ENCODE results near the gene KMT2C.
"Not testable (repeated sequence)": the region's sequence is repeated elsewhere in the genome, so short reads cannot be mapped to it uniquely, and the experiment has no call there.

Gene KMT2C

DNA sequence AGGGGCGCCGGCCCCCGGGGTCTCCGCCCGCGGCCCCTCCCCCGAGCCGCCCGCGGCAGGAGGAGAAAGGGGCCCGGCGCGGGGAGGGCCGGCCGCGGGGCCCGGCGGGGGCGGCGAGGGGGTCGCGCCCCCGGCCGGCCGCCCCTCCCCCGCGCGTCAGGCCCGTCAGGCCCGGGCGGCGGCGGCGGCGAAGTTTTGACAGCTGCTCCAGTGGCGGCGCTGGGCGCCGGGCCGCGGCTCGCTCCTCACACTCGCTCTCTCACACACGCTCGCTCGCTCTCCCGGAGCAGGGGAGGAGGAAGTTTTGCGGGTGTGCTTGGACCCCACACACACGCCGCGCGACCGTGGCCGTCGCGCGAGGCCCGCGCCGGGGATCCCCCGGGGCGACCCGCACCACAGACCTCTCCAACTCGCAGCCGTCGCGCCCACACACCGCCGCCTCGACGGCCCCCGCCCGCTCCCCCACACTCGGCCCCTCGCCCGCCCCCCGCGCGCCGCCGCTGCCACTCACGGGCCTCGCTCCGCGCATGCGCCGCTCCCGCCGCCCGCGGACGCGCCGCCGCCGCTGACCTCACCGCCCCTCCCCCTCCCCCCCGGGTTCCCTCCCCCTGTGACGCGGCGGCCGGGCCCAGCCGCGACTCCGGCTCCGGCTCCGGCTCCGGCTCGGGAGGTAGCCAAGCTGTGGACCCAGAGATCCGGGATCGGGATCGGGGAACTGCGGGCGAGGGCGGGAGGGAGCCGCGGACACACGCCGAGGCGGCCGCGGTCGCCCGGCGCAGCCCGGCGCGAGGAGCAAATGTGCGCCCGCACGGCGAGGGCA is 518 bp upstream of the KMT2C start:
- TF ChIP-seq, protein P1, sequence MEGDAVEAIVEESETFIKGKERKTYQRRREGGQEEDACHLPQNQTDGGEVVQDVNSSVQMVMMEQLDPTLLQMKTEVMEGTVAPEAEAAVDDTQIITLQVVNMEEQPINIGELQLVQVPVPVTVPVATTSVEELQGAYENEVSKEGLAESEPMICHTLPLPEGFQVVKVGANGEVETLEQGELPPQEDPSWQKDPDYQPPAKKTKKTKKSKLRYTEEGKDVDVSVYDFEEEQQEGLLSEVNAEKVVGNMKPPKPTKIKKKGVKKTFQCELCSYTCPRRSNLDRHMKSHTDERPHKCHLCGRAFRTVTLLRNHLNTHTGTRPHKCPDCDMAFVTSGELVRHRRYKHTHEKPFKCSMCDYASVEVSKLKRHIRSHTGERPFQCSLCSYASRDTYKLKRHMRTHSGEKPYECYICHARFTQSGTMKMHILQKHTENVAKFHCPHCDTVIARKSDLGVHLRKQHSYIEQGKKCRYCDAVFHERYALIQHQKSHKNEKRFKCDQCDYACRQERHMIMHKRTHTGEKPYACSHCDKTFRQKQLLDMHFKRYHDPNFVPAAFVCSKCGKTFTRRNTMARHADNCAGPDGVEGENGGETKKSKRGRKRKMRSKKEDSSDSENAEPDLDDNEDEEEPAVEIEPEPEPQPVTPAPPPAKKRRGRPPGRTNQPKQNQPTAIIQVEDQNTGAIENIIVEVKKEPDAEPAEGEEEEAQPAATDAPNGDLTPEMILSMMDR (IDR thresholded peaks at IDR 0.05; ENCODE audit: extremely low read depth, insufficient read depth, missing control alignments): no peak
- DNase-seq (ENCODE audit: low spot score): peak; percentile 95
- in situ Hi-C loops (cut with MboI; ENCODE audit: low pct_unique_long_range_greater_than_20kb, low sequenced_read_pairs, unreplicated experiment): no loop called here

- in situ Hi-C loops (cut with MboI; ENCODE audit: low pct_unique_long_range_greater_than_20kb, low sequenced_read_pairs, unreplicated experiment): not testable (repeated sequence)
- peak; percentile 21 for DNase-seq (ENCODE audit: low spot score)
Measured at GRCh38 chr7:152434511-152435383, 1.1 kb downstream of the KMT2C start.

DNA sequence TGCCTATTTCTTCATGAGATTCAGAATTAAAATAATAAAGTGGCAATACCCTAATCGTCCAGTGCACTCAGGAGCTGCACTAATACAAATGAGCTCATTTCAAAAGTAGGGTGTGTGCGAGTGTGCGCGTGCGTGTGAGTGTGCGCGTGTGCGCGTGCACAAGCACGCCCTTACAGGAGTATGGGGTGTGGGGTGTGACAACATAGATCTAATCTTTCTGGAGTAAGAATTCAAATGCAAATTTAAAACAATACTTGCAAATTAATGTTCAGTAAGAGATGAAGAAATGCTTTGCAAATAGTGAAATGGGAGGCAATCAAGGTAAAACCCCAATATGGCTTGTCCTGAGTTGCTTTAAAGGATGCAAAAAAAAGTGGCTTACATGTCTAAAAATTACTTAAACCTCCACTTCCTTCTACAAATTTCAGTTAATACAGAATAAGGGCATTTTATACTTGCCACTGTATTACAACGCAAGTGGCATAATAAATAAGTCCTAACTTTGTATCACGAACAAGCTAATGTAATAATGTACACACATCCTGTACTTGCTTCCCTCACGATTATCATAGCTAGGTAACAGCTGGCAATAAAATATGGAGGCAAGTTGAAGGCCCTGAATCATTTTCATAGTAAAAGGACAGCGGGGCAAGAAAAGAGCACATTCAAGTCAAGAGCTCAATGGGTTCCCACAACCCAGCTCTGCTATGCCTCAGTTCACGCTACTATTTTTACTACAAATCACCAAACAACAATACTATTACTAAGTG is 1.9 kb downstream of the KMT2C start:
- in situ Hi-C loops (cut with MboI; ENCODE audit: low pct_unique_long_range_greater_than_20kb, low sequenced_read_pairs, unreplicated experiment); DNase-seq (ENCODE audit: low spot score): not testable (repeated sequence)

- in situ Hi-C loops (cut with MboI; ENCODE audit: low pct_unique_long_range_greater_than_20kb, low sequenced_read_pairs, unreplicated experiment); DNase-seq (ENCODE audit: low spot score): not testable (repeated sequence)
Measured at GRCh38 chr7:152432735-152433134, 3.1 kb downstream of the KMT2C start.

- DNase-seq (ENCODE audit: low spot score): no peak
- in situ Hi-C loops (cut with MboI; ENCODE audit: low pct_unique_long_range_greater_than_20kb, low sequenced_read_pairs, unreplicated experiment): no loop called here
- TF ChIP-seq, protein P1 (IDR thresholded peaks at IDR 0.05; ENCODE audit: extremely low read depth, insufficient read depth, missing control alignments): no peak
Measured at GRCh38 chr7:152430854-152431253, 4.9 kb downstream of the KMT2C start.

DNA sequence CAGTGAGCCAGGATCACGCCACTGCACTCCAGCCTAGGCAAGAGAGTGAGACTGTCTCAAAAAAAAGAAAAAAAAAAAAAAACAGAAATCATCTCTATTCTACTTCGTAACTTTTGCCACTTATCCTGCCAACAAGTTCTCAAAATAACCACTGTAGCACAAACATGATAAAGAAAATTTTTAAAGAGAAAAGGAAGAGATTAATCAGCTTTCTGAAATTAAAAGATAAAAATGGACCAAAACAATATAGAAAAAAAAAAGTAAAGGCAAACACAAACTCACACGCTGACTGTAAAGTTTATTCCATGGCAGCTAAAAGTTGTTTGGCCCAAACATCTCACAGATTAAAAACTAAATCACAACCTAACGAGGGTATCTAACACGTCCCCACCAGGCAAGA is 5.7 kb downstream of the KMT2C start:
- DNase-seq (ENCODE audit: low spot score); in situ Hi-C loops (cut with MboI; ENCODE audit: low pct_unique_long_range_greater_than_20kb, low sequenced_read_pairs, unreplicated experiment): not testable (repeated sequence)

DNA sequence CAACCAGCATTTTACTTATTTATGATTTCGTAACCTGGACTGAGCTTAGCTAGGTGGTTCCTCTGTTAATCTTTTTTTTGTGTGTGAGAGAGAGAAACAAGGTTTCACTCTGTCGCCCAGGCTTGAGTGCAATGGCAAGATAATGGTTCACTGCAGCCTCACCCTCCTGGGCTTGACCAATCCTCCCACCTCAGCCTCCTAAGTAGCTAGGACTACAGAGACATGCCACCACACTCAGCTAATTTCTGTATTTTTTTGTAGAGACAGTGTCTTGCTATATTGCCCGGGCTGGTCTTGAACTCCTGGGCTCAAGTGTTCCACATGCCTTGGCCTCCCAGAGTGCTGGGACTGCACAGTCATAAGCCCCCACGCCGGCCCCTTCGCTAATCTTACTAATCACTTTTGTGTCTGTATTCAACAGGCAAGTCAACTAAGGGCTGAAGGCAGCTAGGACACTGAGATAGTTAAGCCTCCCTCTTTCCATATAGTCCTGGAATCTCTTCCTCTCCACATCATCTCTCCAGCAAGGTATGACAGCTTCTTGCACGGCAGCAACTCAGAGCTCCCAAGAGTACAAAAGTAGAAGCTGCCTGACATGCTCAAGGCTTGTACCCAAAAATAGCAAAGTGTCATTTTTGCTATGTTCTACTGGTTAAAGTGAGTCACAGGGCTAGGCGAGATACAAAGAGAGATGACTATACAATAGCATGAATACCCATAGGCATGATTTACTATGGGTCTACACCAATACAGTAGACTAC is 11.3 kb downstream of the KMT2C start:
- TF ChIP-seq, protein P1 (IDR thresholded peaks at IDR 0.05; ENCODE audit: extremely low read depth, insufficient read depth, missing control alignments): no peak
- in situ Hi-C loops (cut with MboI; ENCODE audit: low pct_unique_long_range_greater_than_20kb, low sequenced_read_pairs, unreplicated experiment): no loop called here
- no peak for DNase-seq (ENCODE audit: low spot score)

GRCh38 chr7:152423991-152424347 is 11.8 kb downstream of the KMT2C start:
- TF ChIP-seq, protein P1 (IDR thresholded peaks at IDR 0.05; ENCODE audit: extremely low read depth, insufficient read depth, missing control alignments): no peak
- in situ Hi-C loops (cut with MboI; ENCODE audit: low pct_unique_long_range_greater_than_20kb, low sequenced_read_pairs, unreplicated experiment): no loop called here
- DNase-seq (ENCODE audit: low spot score): no peak

DNA sequence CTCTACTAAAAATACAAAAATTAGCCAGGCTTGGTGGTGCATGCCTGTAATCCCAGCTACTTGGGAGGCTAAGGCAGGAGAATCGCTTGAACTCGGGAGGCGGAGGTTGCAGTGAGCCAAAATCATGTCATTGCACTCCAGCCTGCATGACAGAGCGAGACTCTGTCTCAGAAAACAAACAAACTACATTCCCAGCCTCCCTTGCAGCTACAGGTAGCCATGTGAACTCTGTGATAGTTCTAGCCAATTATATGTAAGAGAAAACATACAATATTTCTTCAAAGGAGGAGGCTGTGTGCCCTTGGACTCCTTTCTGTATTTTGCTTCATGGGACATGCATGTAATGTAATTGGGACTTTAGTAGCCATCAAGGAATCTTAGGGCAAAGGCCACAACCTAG is 12.6 kb downstream of the KMT2C start:
- in situ Hi-C loops (cut with MboI; ENCODE audit: low pct_unique_long_range_greater_than_20kb, low sequenced_read_pairs, unreplicated experiment); DNase-seq (ENCODE audit: low spot score): not testable (repeated sequence)

DNA sequence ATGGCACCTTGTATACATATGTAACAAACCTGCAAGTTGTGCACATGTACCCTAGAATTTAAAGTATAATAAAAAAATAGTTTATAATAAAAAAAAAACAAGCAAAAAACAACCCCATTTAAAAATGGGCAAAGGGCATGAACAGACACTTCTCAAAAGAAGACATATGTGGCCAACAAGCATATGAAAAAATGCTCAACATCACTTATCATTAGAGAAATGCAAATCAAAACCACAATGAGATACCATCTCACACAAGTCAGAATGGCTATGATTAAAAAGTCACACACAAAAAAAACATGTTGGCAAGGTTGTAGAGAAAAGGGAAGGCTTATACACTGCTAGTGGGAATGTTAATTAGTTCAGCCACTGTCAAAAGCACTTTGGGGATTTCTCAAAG is 14.9 kb downstream of the KMT2C start:
- in situ Hi-C loops (cut with MboI; ENCODE audit: low pct_unique_long_range_greater_than_20kb, low sequenced_read_pairs, unreplicated experiment); DNase-seq (ENCODE audit: low spot score): not testable (repeated sequence)

Measured in GM13977 (cell line).